LoVo (cell line): Measurements from ENCODE around the gene ADAMTS9.

Experiments
- DNase-seq: peaks from one replicate; pipeline ENCODE4 v3.0.0-alpha.2; 2016; ENCODE audit warnings: low spot score

ADAMTS9 gene

GRCh38 chr3:64617610-64618009 is 70.2 kb downstream of the ADAMTS9 start:
- DNase-seq, result no peak

GRCh38 chr3:64616953-64617352 is 70.8 kb downstream of the ADAMTS9 start:
- no peak for DNase-seq

- DNase-seq, result peak; percentile 2
Measured at GRCh38 chr3:64612916-64613526, 74.8 kb downstream of the ADAMTS9 start.

GRCh38 chr3:64612082-64612860 is 75.5 kb downstream of the ADAMTS9 start:
- no peak for DNase-seq

GRCh38 chr3:64608741-64609140 is 79.1 kb downstream of the ADAMTS9 start:
- no peak for DNase-seq

GRCh38 chr3:64607032-64607551 is 80.7 kb downstream of the ADAMTS9 start:
- DNase-seq, result no peak

GRCh38 chr3:64604313-64604712 is 83.5 kb downstream of the ADAMTS9 start:
- no peak for DNase-seq

- DNase-seq, result no peak
Measured at GRCh38 chr3:64601824-64602223, 86.0 kb downstream of the ADAMTS9 start.

- no peak for DNase-seq
Measured at GRCh38 chr3:64600246-64600950, 87.4 kb downstream of the ADAMTS9 start.

GRCh38 chr3:64599651-64600050 is 88.1 kb downstream of the ADAMTS9 start:
- DNase-seq, result no peak

- DNase-seq, result peak; percentile 6
Measured at GRCh38 chr3:64595253-64595694, 92.5 kb downstream of the ADAMTS9 start.

GRCh38 chr3:64594134-64594533 is 93.7 kb downstream of the ADAMTS9 start:
- no peak for DNase-seq

GRCh38 chr3:64593350-64593749 is 94.5 kb downstream of the ADAMTS9 start:
- DNase-seq, result no peak

- no peak for DNase-seq
Measured at GRCh38 chr3:64591615-64592014, 96.2 kb downstream of the ADAMTS9 start.

- DNase-seq, result no peak
Measured at GRCh38 chr3:64588380-64588779, 99.4 kb downstream of the ADAMTS9 start.

- no peak for DNase-seq
Measured at GRCh38 chr3:64586952-64587351, 100.8 kb downstream of the ADAMTS9 start.

- DNase-seq, result no peak
Measured at GRCh38 chr3:64584179-64584578, 103.6 kb downstream of the ADAMTS9 start.

- no peak for DNase-seq
Measured at GRCh38 chr3:64578797-64579196, 109.0 kb downstream of the ADAMTS9 start.

GRCh38 chr3:64578062-64578770 is 109.6 kb downstream of the ADAMTS9 start:
- no peak for DNase-seq

- DNase-seq, result no peak
Measured at GRCh38 chr3:64576211-64576775, 111.5 kb downstream of the ADAMTS9 start.

GRCh38 chr3:64575211-64575844 is 112.5 kb downstream of the ADAMTS9 start:
- DNase-seq, result peak; percentile 32
